Liver (tissue), 9 donors: ENCODE measurements around the gene DOCK11. TPM values are rescaled to one million over a fixed set of nuclear protein-coding genes. Genes with fewer than 3 reads are reported as not detected.

ENCODE experiments used
- DNase-seq: peaks from one replicate; pipeline ENCODE4 v3.0.0-alpha.2; 2017; ENCODE audit warnings: low spot score
- H3K27ac ChIP-seq, 2 donors: one replicate each; pipeline ENCODE4 v1.7.0; 2013; ENCODE audit warnings: inconsistent platforms in 2 of 2, low read length in 2 of 2, control low read depth in 1 of 2, low read depth in 1 of 2, mild to moderate bottlenecking in 1 of 2
- H3K27me3 ChIP-seq, 4 donors: one replicate each; pipeline versions ENCODE4 v1.6.1 to v1.7.0; 2013; ENCODE audit warnings: low read length in 3 of 4, inconsistent platforms in 1 of 4, mild to moderate bottlenecking in 1 of 4, moderate library complexity in 1 of 4; ENCODE audit not compliant: control insufficient read depth in 4 of 4, insufficient read depth in 4 of 4
- H3K36me3 ChIP-seq, 4 donors: one replicate each; pipeline versions ENCODE4 v1.6.1 to v1.7.0; 2013; ENCODE audit warnings: low read length in 3 of 4, mild to moderate bottlenecking in 3 of 4, low read depth in 1 of 4, moderate library complexity in 1 of 4; ENCODE audit not compliant: control insufficient read depth in 4 of 4, insufficient read depth in 3 of 4
- H3K4me1 ChIP-seq, 4 donors: one replicate each; pipeline versions ENCODE4 v1.6.1 to v1.7.0; 2013; ENCODE audit warnings: low read length in 3 of 4, mild to moderate bottlenecking in 3 of 4, moderate library complexity in 1 of 4; ENCODE audit not compliant: control insufficient read depth in 4 of 4, insufficient read depth in 4 of 4
- H3K4me3 ChIP-seq, 3 donors: one replicate each; pipeline versions ENCODE4 v1.6.1 to v1.7.0; 2013; ENCODE audit warnings: low read length in 3 of 3, control low read depth in 1 of 3, low read depth in 1 of 3, mild to moderate bottlenecking in 1 of 3
- H3K9ac ChIP-seq, 2 donors: one replicate each; pipeline ENCODE4 v1.7.0; 2013; ENCODE audit warnings: low read length in 2 of 2, mild to moderate bottlenecking in 2 of 2, moderate library complexity in 2 of 2, control low read depth in 1 of 2, low read depth in 1 of 2
- H3K9me3 ChIP-seq, 4 donors: one replicate each; pipeline versions ENCODE4 v1.6.1 to v1.7.0; 2013; ENCODE audit warnings: low read length in 3 of 4; ENCODE audit not compliant: control insufficient read depth in 4 of 4
- EGR1 ChIP-seq, 2 donors: IDR thresholded peaks; 2 replicates each; pipeline ENCODE4 v1.6.1; 2016 to 2018; ENCODE audit warnings: antibody characterized with exemption in 2 of 2, low read depth in 2 of 2
- FOXA1 ChIP-seq: IDR thresholded peaks from 2 replicates; pipeline ENCODE4 v1.6.1; 2016; ENCODE audit warnings: antibody characterized with exemption
- FOXA2 ChIP-seq: IDR thresholded peaks from 2 replicates; pipeline ENCODE4 v1.6.1; 2016; ENCODE audit warnings: antibody characterized with exemption
- GABPA ChIP-seq, 2 donors: IDR thresholded peaks in 1 of 2; conservative IDR thresholded peaks in 1 of 2; 2 replicates each; pipeline ENCODE4 v1.6.1; 2016; ENCODE audit warnings: antibody characterized with exemption in 2 of 2, mild to moderate bottlenecking in 1 of 2, moderate library complexity in 1 of 2
- HNF4A ChIP-seq, 2 donors: conservative IDR thresholded peaks; 2 replicates each; pipeline ENCODE4 v1.6.1; 2016; ENCODE audit warnings: antibody characterized with exemption in 2 of 2, mild to moderate bottlenecking in 2 of 2
- HNF4G ChIP-seq: IDR thresholded peaks from 2 replicates; pipeline ENCODE4 v1.6.1; 2016; ENCODE audit warnings: antibody characterized with exemption
- JUND ChIP-seq, 2 donors: IDR thresholded peaks; 2 replicates each; pipeline ENCODE4 v1.6.1; 2016; ENCODE audit warnings: antibody characterized with exemption in 2 of 2
- NR2F2 ChIP-seq: IDR thresholded peaks from 2 replicates; pipeline ENCODE4 v1.6.1; 2016; ENCODE audit warnings: antibody characterized with exemption
- RAD21 ChIP-seq, 2 donors: IDR thresholded peaks; 2 replicates each; pipeline ENCODE4 v1.6.1; 2016; ENCODE audit warnings: antibody characterized with exemption in 2 of 2, mild to moderate bottlenecking in 2 of 2
- RXRA ChIP-seq, 2 donors: IDR thresholded peaks; 2 replicates each; pipeline ENCODE4 v1.6.1; 2017 to 2018; ENCODE audit warnings: antibody characterized with exemption in 2 of 2, mild to moderate bottlenecking in 1 of 2
- SP1 ChIP-seq: IDR thresholded peaks from 2 replicates; pipeline ENCODE4 v1.6.1; 2018; ENCODE audit warnings: antibody characterized with exemption, mild to moderate bottlenecking
- TAF1 ChIP-seq: conservative IDR thresholded peaks from 2 replicates; pipeline ENCODE4 v1.6.1; 2016; ENCODE audit warnings: antibody characterized with exemption, mild to moderate bottlenecking
- YY1 ChIP-seq: IDR thresholded peaks from 2 replicates; pipeline ENCODE4 v1.6.1; 2016; ENCODE audit warnings: antibody characterized with exemption, mild to moderate bottlenecking
- WGBS: extraction: QIAGEN DNeasy Blood & Tissue Kit; methylation state at CpG from one replicate; pipeline ENCODE4 v1.1.7; 2013; 5-methylcytosine and 5-hydroxymethylcytosine counted together
- polyA plus RNA-seq, 2 donors: library from polyadenylated mRNA; stranded (reverse) in 1 of 2; unstranded in 1 of 2; fragments of 200-250 nt in 1 of 2; fragments of >200 nt in 1 of 2; fragmentation: Nextera tagmentation in 1 of 2; extraction: Ambion mirVana in 1 of 2; gene quantifications; one replicate each; pipeline versions ENCODE4 v1.2.1 to v1.2.3, GENCODE V29; 2013 to 2015
- total RNA-seq, 2 donors: library from RNA; depleted of rRNA; stranded (reverse); fragments of >200 nt; gene quantifications; one replicate each; pipeline ENCODE4 v1.2.3, GENCODE V29; 2014
- TF ChIP-seq, protein P1 (sequence below): IDR thresholded peaks from 2 replicates; pipeline ENCODE4 v1.6.1; 2016; ENCODE audit warnings: antibody characterized with exemption
- TF ChIP-seq, protein P2 (sequence below): fragments of 150-350 bp; IDR thresholded peaks from 2 replicates; pipeline ENCODE4 v1.5.1; 2017; ENCODE audit warnings: improper control_type of control experiment, low read depth, low read length; ENCODE audit not compliant: missing input control
- TF ChIP-seq, protein P3 (sequence below): IDR thresholded peaks from 2 replicates; pipeline ENCODE4 v1.6.1; 2016; ENCODE audit warnings: antibody characterized with exemption
- TF ChIP-seq, protein P4 (sequence below): IDR thresholded peaks from 2 replicates; pipeline ENCODE4 v1.6.1; 2016; ENCODE audit warnings: antibody characterized with exemption, mild to moderate bottlenecking
- TF ChIP-seq, protein P5 (sequence below): IDR thresholded peaks from 2 replicates; pipeline ENCODE4 v1.6.1; 2016; ENCODE audit warnings: antibody characterized with exemption
- donor health status: healthy.
- donor health status: healthy.
- donor health status: healthy.
- donor health status: healthy.
- donor health status: healthy.

DOCK11 gene
- total and polyA plus RNA-seq, 4 donors, result 1.3 to 9.3 (median 3.7) TPM

DNA sequence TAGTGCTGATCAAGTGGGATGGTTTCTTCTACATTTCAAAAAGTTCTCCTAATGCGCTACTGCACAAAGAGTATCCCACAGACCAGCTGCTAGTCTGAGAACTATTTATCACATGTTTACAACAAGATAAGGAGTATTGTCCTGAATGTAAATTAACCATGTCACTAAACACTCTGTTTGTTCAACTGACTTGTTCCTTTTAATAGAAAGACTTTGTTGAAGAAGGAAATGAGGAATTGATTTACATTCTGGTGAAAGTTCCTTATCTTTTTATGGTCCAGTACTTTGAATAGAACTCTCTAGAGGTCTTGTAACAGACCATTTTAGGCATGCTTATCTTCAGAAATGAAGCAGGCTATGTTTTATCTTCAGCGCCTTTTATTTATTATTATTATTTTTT lies 164.5 kb downstream of the DOCK11 start:
- no peak for DNase-seq
- H3K36me3 ChIP-seq, result no peaks in the 10 kb centered on the region
- H3K4me1 ChIP-seq, result no peaks in the 10 kb centered on the region
- WGBS, result 88% methylated on average over 2 of the region's 2 CpGs
- no peak overlapping the region for H3K4me3 ChIP-seq
- no peak overlapping the region for H3K9ac ChIP-seq
- no peaks in the 10 kb centered on the region for H3K9me3 ChIP-seq
- H3K27ac ChIP-seq, result no peak overlapping the region
- H3K27me3 ChIP-seq, result no peaks in the 10 kb centered on the region
- TF ChIP-seq NR2F2, result no peak
- no peak for TF ChIP-seq JUND (IDR thresholded peaks at IDR 0.05)
- TF ChIP-seq, protein P1, sequence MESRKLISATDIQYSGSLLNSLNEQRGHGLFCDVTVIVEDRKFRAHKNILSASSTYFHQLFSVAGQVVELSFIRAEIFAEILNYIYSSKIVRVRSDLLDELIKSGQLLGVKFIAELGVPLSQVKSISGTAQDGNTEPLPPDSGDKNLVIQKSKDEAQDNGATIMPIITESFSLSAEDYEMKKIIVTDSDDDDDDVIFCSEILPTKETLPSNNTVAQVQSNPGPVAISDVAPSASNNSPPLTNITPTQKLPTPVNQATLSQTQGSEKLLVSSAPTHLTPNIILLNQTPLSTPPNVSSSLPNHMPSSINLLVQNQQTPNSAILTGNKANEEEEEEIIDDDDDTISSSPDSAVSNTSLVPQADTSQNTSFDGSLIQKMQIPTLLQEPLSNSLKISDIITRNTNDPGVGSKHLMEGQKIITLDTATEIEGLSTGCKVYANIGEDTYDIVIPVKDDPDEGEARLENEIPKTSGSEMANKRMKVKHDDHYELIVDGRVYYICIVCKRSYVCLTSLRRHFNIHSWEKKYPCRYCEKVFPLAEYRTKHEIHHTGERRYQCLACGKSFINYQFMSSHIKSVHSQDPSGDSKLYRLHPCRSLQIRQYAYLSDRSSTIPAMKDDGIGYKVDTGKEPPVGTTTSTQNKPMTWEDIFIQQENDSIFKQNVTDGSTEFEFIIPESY, result no peak
- no peak for TF ChIP-seq FOXA2
- TF ChIP-seq RAD21 (IDR thresholded peaks at IDR 0.05), result no peak
- TF ChIP-seq RXRA (IDR thresholded peaks at IDR 0.05), result no peak
- TF ChIP-seq, protein P2, sequence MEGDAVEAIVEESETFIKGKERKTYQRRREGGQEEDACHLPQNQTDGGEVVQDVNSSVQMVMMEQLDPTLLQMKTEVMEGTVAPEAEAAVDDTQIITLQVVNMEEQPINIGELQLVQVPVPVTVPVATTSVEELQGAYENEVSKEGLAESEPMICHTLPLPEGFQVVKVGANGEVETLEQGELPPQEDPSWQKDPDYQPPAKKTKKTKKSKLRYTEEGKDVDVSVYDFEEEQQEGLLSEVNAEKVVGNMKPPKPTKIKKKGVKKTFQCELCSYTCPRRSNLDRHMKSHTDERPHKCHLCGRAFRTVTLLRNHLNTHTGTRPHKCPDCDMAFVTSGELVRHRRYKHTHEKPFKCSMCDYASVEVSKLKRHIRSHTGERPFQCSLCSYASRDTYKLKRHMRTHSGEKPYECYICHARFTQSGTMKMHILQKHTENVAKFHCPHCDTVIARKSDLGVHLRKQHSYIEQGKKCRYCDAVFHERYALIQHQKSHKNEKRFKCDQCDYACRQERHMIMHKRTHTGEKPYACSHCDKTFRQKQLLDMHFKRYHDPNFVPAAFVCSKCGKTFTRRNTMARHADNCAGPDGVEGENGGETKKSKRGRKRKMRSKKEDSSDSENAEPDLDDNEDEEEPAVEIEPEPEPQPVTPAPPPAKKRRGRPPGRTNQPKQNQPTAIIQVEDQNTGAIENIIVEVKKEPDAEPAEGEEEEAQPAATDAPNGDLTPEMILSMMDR, result no peak
- TF ChIP-seq, protein P3, sequence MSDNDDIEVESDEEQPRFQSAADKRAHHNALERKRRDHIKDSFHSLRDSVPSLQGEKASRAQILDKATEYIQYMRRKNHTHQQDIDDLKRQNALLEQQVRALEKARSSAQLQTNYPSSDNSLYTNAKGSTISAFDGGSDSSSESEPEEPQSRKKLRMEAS, result no peak
- no peak for TF ChIP-seq FOXA1
- no peak for TF ChIP-seq HNF4G
- TF ChIP-seq, protein P4, sequence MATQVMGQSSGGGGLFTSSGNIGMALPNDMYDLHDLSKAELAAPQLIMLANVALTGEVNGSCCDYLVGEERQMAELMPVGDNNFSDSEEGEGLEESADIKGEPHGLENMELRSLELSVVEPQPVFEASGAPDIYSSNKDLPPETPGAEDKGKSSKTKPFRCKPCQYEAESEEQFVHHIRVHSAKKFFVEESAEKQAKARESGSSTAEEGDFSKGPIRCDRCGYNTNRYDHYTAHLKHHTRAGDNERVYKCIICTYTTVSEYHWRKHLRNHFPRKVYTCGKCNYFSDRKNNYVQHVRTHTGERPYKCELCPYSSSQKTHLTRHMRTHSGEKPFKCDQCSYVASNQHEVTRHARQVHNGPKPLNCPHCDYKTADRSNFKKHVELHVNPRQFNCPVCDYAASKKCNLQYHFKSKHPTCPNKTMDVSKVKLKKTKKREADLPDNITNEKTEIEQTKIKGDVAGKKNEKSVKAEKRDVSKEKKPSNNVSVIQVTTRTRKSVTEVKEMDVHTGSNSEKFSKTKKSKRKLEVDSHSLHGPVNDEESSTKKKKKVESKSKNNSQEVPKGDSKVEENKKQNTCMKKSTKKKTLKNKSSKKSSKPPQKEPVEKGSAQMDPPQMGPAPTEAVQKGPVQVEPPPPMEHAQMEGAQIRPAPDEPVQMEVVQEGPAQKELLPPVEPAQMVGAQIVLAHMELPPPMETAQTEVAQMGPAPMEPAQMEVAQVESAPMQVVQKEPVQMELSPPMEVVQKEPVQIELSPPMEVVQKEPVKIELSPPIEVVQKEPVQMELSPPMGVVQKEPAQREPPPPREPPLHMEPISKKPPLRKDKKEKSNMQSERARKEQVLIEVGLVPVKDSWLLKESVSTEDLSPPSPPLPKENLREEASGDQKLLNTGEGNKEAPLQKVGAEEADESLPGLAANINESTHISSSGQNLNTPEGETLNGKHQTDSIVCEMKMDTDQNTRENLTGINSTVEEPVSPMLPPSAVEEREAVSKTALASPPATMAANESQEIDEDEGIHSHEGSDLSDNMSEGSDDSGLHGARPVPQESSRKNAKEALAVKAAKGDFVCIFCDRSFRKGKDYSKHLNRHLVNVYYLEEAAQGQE, result no peak
- TF ChIP-seq EGR1 (IDR thresholded peaks at IDR 0.05; ENCODE audit: low read depth in 2 of 2), result no peak
- no peak for TF ChIP-seq SP1
- no peak for TF ChIP-seq TAF1
- TF ChIP-seq HNF4A (conservative IDR thresholded peaks at IDR 0.05), result no peak
- no peak for TF ChIP-seq GABPA (IDR thresholded peaks at IDR 0.05 in 1 of 2, conservative IDR thresholded peaks at IDR 0.05 in 1 of 2)
- TF ChIP-seq YY1, result no peak
- TF ChIP-seq, protein P5, sequence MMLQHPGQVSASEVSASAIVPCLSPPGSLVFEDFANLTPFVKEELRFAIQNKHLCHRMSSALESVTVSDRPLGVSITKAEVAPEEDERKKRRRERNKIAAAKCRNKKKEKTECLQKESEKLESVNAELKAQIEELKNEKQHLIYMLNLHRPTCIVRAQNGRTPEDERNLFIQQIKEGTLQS, result no peak
